B cell (primary cell): ENCODE measurements around the gene BICRAL. TPM values are rescaled to one million over a fixed set of nuclear protein-coding genes. Genes with fewer than 3 reads are reported as not detected.
"Not testable (repeated sequence)": the region's sequence is repeated elsewhere in the genome, so short reads cannot be mapped to it uniquely, and the experiment has no call there.

Experiments
- ATAC-seq: fragments of 200-7000 bp; cut with Tn5 transposase; one replicate; pipeline ENCODE4 v1.10.0; 2021; ENCODE audit warnings: low read depth, mild to moderate bottlenecking, moderate number of reproducible peaks, moderate library complexity
- CTCF ChIA-PET: fragments of 350-600 bp; sonication (Branson Sonifier 250); formaldehyde crosslinking; loops from one replicate; lab custom pipeline; 2021; ENCODE audit warnings: antibody characterized with exemption, inconsistent platforms; lab: Charles Lee
- POLR2A ChIA-PET: fragments of 350-600 bp; sonication (Branson Sonifier 250); formaldehyde crosslinking; loops from one replicate; lab custom pipeline; 2021; ENCODE audit warnings: antibody characterized with exemption; lab: Charles Lee
- DNase-seq: peaks from one replicate; pipeline ENCODE4 v3.0.0; 2013
- H2AFZ ChIP-seq: 2 replicates; pipeline ENCODE4 v1.6.1; 2012; ENCODE audit warnings: mild to moderate bottlenecking, low read depth, low read length; ENCODE audit not compliant: insufficient read depth, poor library complexity, severe bottlenecking
- H3K27ac ChIP-seq, 2 donors: 1 replicate in 1 of 2; 2 replicates in 1 of 2; pipeline ENCODE4 v1.5.1; 2012 to 2013; ENCODE audit warnings: low read length in 2 of 2, mild to moderate bottlenecking in 2 of 2, moderate library complexity in 1 of 2
- H3K27me3 ChIP-seq, 4 experiments: fragments of 200-600 bp in 1 of 4; sonication (generic) in 1 of 4; replicated peaks in 1 of 4; 1 replicate in 2 of 4; 2 replicates in 2 of 4; pipeline versions ENCODE4 v1.6.1 to v1.7.0; 2013 to 2016; ENCODE audit warnings: low read length in 3 of 4, mild to moderate bottlenecking in 2 of 4, mixed read lengths in 1 of 4, moderate library complexity in 1 of 4; ENCODE audit not compliant: insufficient read depth in 4 of 4, control insufficient read depth in 3 of 4; ENCODE audit errors: control extremely low read depth in 1 of 4
- H3K36me3 ChIP-seq, 2 experiments: replicated peaks in 1 of 2; 1 replicate in 1 of 2; 2 replicates in 1 of 2; pipeline versions ENCODE4 v1.6.1 to v1.7.1; 2013; ENCODE audit warnings: low read length in 1 of 2; ENCODE audit not compliant: insufficient read depth in 2 of 2, control insufficient read depth in 1 of 2; ENCODE audit errors: control extremely low read depth in 1 of 2, extremely low read depth in 1 of 2
- H3K4me1 ChIP-seq, 2 donors: fragments of 200-600 bp in 1 of 2; sonication (generic) in 1 of 2; 1 replicate in 1 of 2; 2 replicates in 1 of 2; pipeline versions ENCODE4 v1.5.1 to v1.6.1; 2013 to 2017; ENCODE audit warnings: low read length in 2 of 2; ENCODE audit not compliant: control insufficient read depth in 2 of 2, insufficient read depth in 2 of 2
- H3K4me2 ChIP-seq: replicated peaks from 2 replicates; pipeline ENCODE3; 2012; ENCODE audit warnings: mild to moderate bottlenecking, low read depth, low read length; ENCODE audit not compliant: poor library complexity, severe bottlenecking
- H3K4me3 ChIP-seq, 5 experiments: fragments of 200-600 bp in 1 of 5; sonication (generic) in 1 of 5; 1 replicate in 3 of 5; 2 replicates in 2 of 5; pipeline versions ENCODE4 v1.5.1 to v1.7.0; 2011 to 2016; ENCODE audit warnings: low read length in 4 of 5, mild to moderate bottlenecking in 4 of 5, low read depth in 2 of 5, control low read depth in 1 of 5, moderate library complexity in 1 of 5; ENCODE audit not compliant: insufficient read depth in 1 of 5; ENCODE audit errors: control extremely low read depth in 1 of 5, extremely low read depth in 1 of 5
- H3K79me2 ChIP-seq: fragments of 200-600 bp; sonication (generic); one replicate; pipeline ENCODE4 v1.6.0; 2016; ENCODE audit warnings: low read length; ENCODE audit not compliant: control insufficient read depth, insufficient read depth
- H3K9ac ChIP-seq: fragments of 200-600 bp; sonication (generic); 2 replicates; pipeline ENCODE4 v1.6.1; 2017; ENCODE audit warnings: mild to moderate bottlenecking, low read length, moderate library complexity
- H3K9me3 ChIP-seq, 3 donors: one replicate each; pipeline versions ENCODE4 v1.6.1 to v1.7.1; 2013; ENCODE audit warnings: low read length in 2 of 3; ENCODE audit not compliant: control insufficient read depth in 2 of 3, insufficient read depth in 1 of 3; ENCODE audit errors: control extremely low read depth in 1 of 3
- H4K20me1 ChIP-seq: 2 replicates; pipeline ENCODE4 v1.6.0; 2012; ENCODE audit warnings: mild to moderate bottlenecking, low read length; ENCODE audit not compliant: insufficient read depth, control insufficient read depth, poor library complexity, severe bottlenecking
- H3K27ac Mint-ChIP-seq: one replicate; pipeline ENCODE4 v1.8.0; 2021; ENCODE audit warnings: mixed read lengths
- H3K27me3 Mint-ChIP-seq: one replicate; pipeline ENCODE4 v1.8.0; 2021; ENCODE audit warnings: mixed read lengths
- H3K4me1 Mint-ChIP-seq: one replicate; pipeline ENCODE4 v1.8.0; 2021; ENCODE audit warnings: mixed read lengths
- H3K4me3 Mint-ChIP-seq: one replicate; pipeline ENCODE4 v1.8.0; 2021; ENCODE audit warnings: mixed read lengths
- H3K9me3 Mint-ChIP-seq: one replicate; pipeline ENCODE4 v1.8.0; 2022; ENCODE audit warnings: mixed read lengths; ENCODE audit not compliant: insufficient read depth
- CTCF ChIP-seq: fragments of 200-600 bp; IDR thresholded peaks from one replicate; pipeline ENCODE4 v1.8.0; 2022; ENCODE audit warnings: antibody characterized with exemption, mild to moderate bottlenecking
- EZH2 ChIP-seq: IDR thresholded peaks from 2 replicates; pipeline ENCODE4 v1.6.1; 2012; ENCODE audit warnings: borderline replicate concordance, low read depth, mild to moderate bottlenecking, moderate library complexity, low read length; ENCODE audit not compliant: insufficient read depth, poor library complexity, severe bottlenecking
- WGBS: methylation state at CpG from one replicate; pipeline ENCODE4 v1.1.5; 2013; ENCODE audit warnings: missing lambda C conversion rate; ENCODE audit not compliant: insufficient coverage; 5-methylcytosine and 5-hydroxymethylcytosine counted together
- intact Hi-C: fragments of 100-400 bp; cut with micrococcal nuclease; formaldehyde crosslinking; loops from one replicate; pipeline ENCODE4 v1.10.0; 2022
- polyA plus RNA-seq: library from polyadenylated mRNA; depleted of rRNA; stranded (reverse); fragments of >200 nt; gene quantifications from 2 replicates; pipeline ENCODE4 v1.2.3, GENCODE V29; 2012
- total RNA-seq, 2 donors: library from RNA; stranded (reverse); fragments of 120-200 nt in 1 of 2; gene quantifications; 1 replicate in 1 of 2; 2 replicates in 1 of 2; pipeline versions ENCODE4 v1.2.3 to v1.2.4, GENCODE V29; 2013 to 2022

BICRAL gene
- total and polyA plus RNA-seq, 2 donors (not counting 1 experiment from before 2014, with no cell fraction given): 17.5 to 34.1 TPM

- H4K20me1 ChIP-seq, H3K9ac ChIP-seq, H3K36me3 ChIP-seq, H3K27me3 ChIP-seq, H3K4me3 ChIP-seq, H3K79me2 ChIP-seq, H3K9me3 Mint-ChIP-seq, H3K4me3 Mint-ChIP-seq, POLR2A ChIA-PET, H3K4me1 ChIP-seq, H3K4me1 Mint-ChIP-seq, H3K9me3 ChIP-seq, H3K27ac ChIP-seq, H3K27ac Mint-ChIP-seq, DNase-seq, H3K4me2 ChIP-seq, ATAC-seq, H3K27me3 Mint-ChIP-seq: not testable (repeated sequence)
- WGBS: 70% methylated on average over 17 of the region's 22 CpGs
- CTCF ChIA-PET: interaction anchor here (0.7 to 4.7 kb wide), 5 partner anchors 12 to 241 kb away, joined by 3 to 50 read pairs (median 3); a partner anchor contains a TSS
- H2AFZ ChIP-seq: peak overlapping the region; percentile 10
- intact Hi-C loops: loop anchor here (5.0 kb wide), 2 partner anchors 60 to 605 kb away; partner anchors contain the start of gene GNMT
These were observed 120.8 kb downstream of the BICRAL start for GRCh38 chr6:42902429-42903263.

GRCh38 chr6:42904467-42904866 is 122.6 kb downstream of the BICRAL start:
- H3K27me3 ChIP-seq: no peaks in the 10 kb centered on the region
- H3K9ac ChIP-seq: no peak overlapping the region
- intact Hi-C loops: loop anchor here (5.0 kb wide), 2 partner anchors 58 to 603 kb away; partner anchors contain the start of gene GNMT
- no peaks in the 10 kb centered on the region for H3K36me3 ChIP-seq
- H3K79me2 ChIP-seq: no peaks in the 10 kb centered on the region
- Mint-ChIP-seq H3K4me3 (no peak overlapping the region), H3K27ac (no peak overlapping the region), H3K4me1 (peaks cover 6% of the 10 kb centered on the region), H3K9me3 (no peaks in the 10 kb centered on the region), H3K27me3 (no peaks in the 10 kb centered on the region)
- CTCF ChIA-PET: interaction anchor here (0.9 to 2.1 kb wide), 4 partner anchors 14 to 242 kb away, joined by 4 to 11 read pairs (median 6); a partner anchor contains a TSS
- H4K20me1 ChIP-seq: no peaks in the 10 kb centered on the region
- ATAC-seq: no peak
- no peaks in the 10 kb centered on the region for H3K9me3 ChIP-seq
- H3K27ac ChIP-seq: no peak overlapping the region
- DNase-seq: no peak
- H3K4me1 ChIP-seq: peaks cover 5 to 8% of the 10 kb centered on the region in 2 donors
- no peak overlapping the region for H3K4me2 ChIP-seq
- no peak overlapping the region for H2AFZ ChIP-seq
- POLR2A ChIA-PET: interaction anchor here (0.7 kb wide), 1 partner anchor 83 kb away, joined by 3 read pairs; no protein-coding TSS in a partner anchor
- WGBS: 98% methylated on average over 7 of the region's 10 CpGs
- no peak overlapping the region for H3K4me3 ChIP-seq
- no peak for TF ChIP-seq CTCF
- TF ChIP-seq EZH2: no peak
